Measurements from ENCODE around the gene SRRM4. TPM values are rescaled to one million over a fixed set of nuclear protein-coding genes. Genes with fewer than 3 reads are reported as not detected.

SRRM4 gene
- polyA plus RNA-seq, 3 donors, result not detected

DNA sequence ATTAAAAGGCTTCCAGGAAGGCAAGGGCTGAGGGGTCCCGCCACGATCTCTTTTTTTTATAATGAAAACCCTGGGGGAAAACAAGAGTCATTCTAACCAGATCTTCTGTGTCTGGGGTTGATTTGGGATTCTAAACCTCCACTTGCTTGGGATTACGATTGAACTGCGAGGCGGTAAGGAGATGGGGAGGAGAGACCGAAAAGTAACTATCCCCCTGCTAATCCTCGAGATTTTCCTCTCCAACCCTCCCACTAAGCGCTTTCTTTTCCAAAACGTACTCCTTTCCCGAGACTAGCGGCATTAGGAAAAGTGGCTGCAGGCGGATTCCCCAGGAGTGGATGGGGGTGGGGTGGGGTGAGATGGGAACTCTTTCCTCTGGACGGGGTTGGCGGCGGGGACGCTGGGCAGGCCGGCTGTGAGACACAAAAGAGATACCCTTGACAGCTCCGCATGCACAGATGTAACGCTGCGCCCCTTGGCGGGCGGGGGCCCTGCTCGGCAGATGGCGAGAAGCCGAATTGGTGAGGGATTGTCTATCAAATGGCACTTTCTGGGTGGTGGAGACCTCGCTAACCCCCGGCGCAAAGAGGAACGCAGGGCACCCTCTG, 830 bp upstream of the SRRM4 start:
- H3K36me3 ChIP-seq (replicated peaks in 1 of 2; ENCODE audit: control insufficient read depth in 1 of 2, insufficient read depth in 2 of 2, low read length in 2 of 2), result no peaks in the 10 kb centered on the region
- Mint-ChIP-seq H3K27me3 (ENCODE audit: low read depth in 3 of 3) (peaks cover 32 to 42% (median 39%) of the 10 kb centered on the region in 3 donors), H3K9me3 (peaks cover 0 to 6% (median 0%) of the 10 kb centered on the region in 7 donors), H3K4me1 (no peaks in the 10 kb centered on the region), H3K36me3 (no peaks in the 10 kb centered on the region), H3K4me3 (peak overlapping the region in 1 of 2 donors; percentile 65), H3K27ac (no peak overlapping the region)
- no peaks in the 10 kb centered on the region for H3K4me1 ChIP-seq (ENCODE audit: control insufficient read depth in 1 of 2, insufficient read depth in 2 of 2, low read length in 2 of 2)
- intact Hi-C loops (cut with micrococcal nuclease), result no loop called here
- WGBS (ENCODE audit: insufficient coverage), result 4% methylated on average over 17 of the region's 29 CpGs
- H3K9me3 ChIP-seq (replicated peaks in 1 of 2; ENCODE audit: control insufficient read depth in 1 of 2, insufficient read depth in 1 of 2, low read length in 2 of 2), result peaks cover 0 to 4% of the 10 kb centered on the region in 2 donors
- no peaks in the 10 kb centered on the region for H3K79me2 ChIP-seq (ENCODE audit: insufficient read depth, low read length)
- H4K20me1 ChIP-seq (ENCODE audit: insufficient read depth, low read length), result no peaks in the 10 kb centered on the region
- H3K9ac ChIP-seq (ENCODE audit: insufficient read depth, low read length, poor library complexity, severe bottlenecking), result no peak overlapping the region
- DNase-seq, result no peak
- H3K27ac ChIP-seq (ENCODE audit: low read depth in 1 of 2, low read length in 2 of 2), result no peak overlapping the region
- no peak overlapping the region for H2AFZ ChIP-seq (ENCODE audit: insufficient read depth, low read depth, low read length, poor library complexity, severe bottlenecking)
- peaks cover 15 to 33% of the 10 kb centered on the region in 2 donors for H3K27me3 ChIP-seq (ENCODE audit: control insufficient read depth in 2 of 2, insufficient read depth in 2 of 2, low read length in 2 of 2)
- no peak overlapping the region for H3K4me3 ChIP-seq (replicated peaks in 1 of 3; ENCODE audit: low read depth in 2 of 3, low read length in 3 of 3)
- no peak overlapping the region for H3K4me2 ChIP-seq (replicated peaks; ENCODE audit: extremely low read depth, low read length, poor library complexity, severe bottlenecking)
- TF ChIP-seq, protein P1, sequence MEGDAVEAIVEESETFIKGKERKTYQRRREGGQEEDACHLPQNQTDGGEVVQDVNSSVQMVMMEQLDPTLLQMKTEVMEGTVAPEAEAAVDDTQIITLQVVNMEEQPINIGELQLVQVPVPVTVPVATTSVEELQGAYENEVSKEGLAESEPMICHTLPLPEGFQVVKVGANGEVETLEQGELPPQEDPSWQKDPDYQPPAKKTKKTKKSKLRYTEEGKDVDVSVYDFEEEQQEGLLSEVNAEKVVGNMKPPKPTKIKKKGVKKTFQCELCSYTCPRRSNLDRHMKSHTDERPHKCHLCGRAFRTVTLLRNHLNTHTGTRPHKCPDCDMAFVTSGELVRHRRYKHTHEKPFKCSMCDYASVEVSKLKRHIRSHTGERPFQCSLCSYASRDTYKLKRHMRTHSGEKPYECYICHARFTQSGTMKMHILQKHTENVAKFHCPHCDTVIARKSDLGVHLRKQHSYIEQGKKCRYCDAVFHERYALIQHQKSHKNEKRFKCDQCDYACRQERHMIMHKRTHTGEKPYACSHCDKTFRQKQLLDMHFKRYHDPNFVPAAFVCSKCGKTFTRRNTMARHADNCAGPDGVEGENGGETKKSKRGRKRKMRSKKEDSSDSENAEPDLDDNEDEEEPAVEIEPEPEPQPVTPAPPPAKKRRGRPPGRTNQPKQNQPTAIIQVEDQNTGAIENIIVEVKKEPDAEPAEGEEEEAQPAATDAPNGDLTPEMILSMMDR (IDR thresholded peaks at IDR 0.05), result no peak

DNA sequence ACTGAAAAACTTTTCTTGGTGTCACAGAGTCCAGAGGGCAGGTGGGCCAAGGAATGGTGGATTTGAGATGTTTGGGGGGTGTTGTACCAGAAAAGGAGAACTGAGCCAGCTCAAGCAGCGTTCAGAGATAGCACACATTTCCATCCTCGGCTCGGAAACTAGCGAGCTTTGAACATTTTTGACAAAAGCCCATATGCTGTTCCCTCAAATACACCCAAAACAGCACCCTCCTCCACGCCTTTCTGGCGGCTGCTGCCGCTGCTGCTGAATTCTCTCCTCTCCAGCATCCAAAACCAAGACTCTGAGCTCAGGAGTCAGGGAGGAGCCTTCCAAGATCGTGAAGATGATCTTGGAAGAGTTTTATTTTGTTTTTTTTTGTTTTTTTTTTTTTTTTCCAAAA, 961 bp downstream of the SRRM4 start:
- H3K36me3 Mint-ChIP-seq, result no peaks in the 10 kb centered on the region
- DNase-seq, result no peak
- H3K4me3 ChIP-seq (replicated peaks in 1 of 3; ENCODE audit: low read depth in 2 of 3, low read length in 3 of 3), result no peak overlapping the region
- 17% methylated on average over 4 of the region's 8 CpGs for WGBS (ENCODE audit: insufficient coverage)
- peaks cover 0 to 6% (median 0%) of the 10 kb centered on the region in 7 donors for H3K9me3 Mint-ChIP-seq
- H2AFZ ChIP-seq (ENCODE audit: insufficient read depth, low read depth, low read length, poor library complexity, severe bottlenecking), result no peak overlapping the region
- H3K27me3 Mint-ChIP-seq (ENCODE audit: low read depth in 3 of 3), result peaks cover 32 to 41% (median 40%) of the 10 kb centered on the region in 3 donors
- H3K27ac ChIP-seq (ENCODE audit: low read depth in 1 of 2, low read length in 2 of 2), result no peak overlapping the region
- no peak overlapping the region for H3K4me2 ChIP-seq (replicated peaks; ENCODE audit: extremely low read depth, low read length, poor library complexity, severe bottlenecking)
- intact Hi-C loops (cut with micrococcal nuclease), result no loop called here
- no peaks in the 10 kb centered on the region for H3K4me1 ChIP-seq (ENCODE audit: control insufficient read depth in 1 of 2, insufficient read depth in 2 of 2, low read length in 2 of 2)
- H3K27me3 ChIP-seq (ENCODE audit: control insufficient read depth in 2 of 2, insufficient read depth in 2 of 2, low read length in 2 of 2), result peaks cover 15 to 33% of the 10 kb centered on the region in 2 donors
- H3K4me1 Mint-ChIP-seq, result no peaks in the 10 kb centered on the region
- peaks cover 0 to 4% of the 10 kb centered on the region in 2 donors for H3K9me3 ChIP-seq (replicated peaks in 1 of 2; ENCODE audit: control insufficient read depth in 1 of 2, insufficient read depth in 1 of 2, low read length in 2 of 2)
- H3K36me3 ChIP-seq (replicated peaks in 1 of 2; ENCODE audit: control insufficient read depth in 1 of 2, insufficient read depth in 2 of 2, low read length in 2 of 2), result no peaks in the 10 kb centered on the region
- H3K9ac ChIP-seq (ENCODE audit: insufficient read depth, low read length, poor library complexity, severe bottlenecking), result no peak overlapping the region
- no peaks in the 10 kb centered on the region for H3K79me2 ChIP-seq (ENCODE audit: insufficient read depth, low read length)
- H3K27ac Mint-ChIP-seq, result no peak overlapping the region
- no peaks in the 10 kb centered on the region for H4K20me1 ChIP-seq (ENCODE audit: insufficient read depth, low read length)
- TF ChIP-seq, protein P1 (IDR thresholded peaks at IDR 0.05), result no peak
- H3K4me3 Mint-ChIP-seq, result peak overlapping the region in 1 of 2 donors; percentile 69
